ENCODE measurements around the gene PPP1R16B.

GRCh38 chr20:38935285-38935684, 129.8 kb downstream of the PPP1R16B start:
- TF ChIP-seq POLR2A (IDR thresholded peaks at IDR 0.05; ENCODE audit: low read length) = no peak
- no peak for TF ChIP-seq GATA1 (IDR thresholded peaks at IDR 0.05; ENCODE audit: low read depth, low read length)
